ENCODE measurements around the gene RPL28.

The RPL28 gene

GRCh38 chr19:55407800-55408532 is 22.2 kb downstream of the RPL28 start (continued):
- TF ChIP-seq ZNF544 (tag by site-specific recombination; IDR thresholded peaks at IDR 0.05) (no peak), ZNF626 (tag by site-specific recombination; IDR thresholded peaks at IDR 0.05) (no peak), ZNF701 (tag by site-specific recombination; IDR thresholded peaks at IDR 0.05) (no peak), TRIM28 (IDR thresholded peaks at IDR 0.05; ENCODE audit: borderline replicate concordance, low read length) (no peak), ZNF19 (tag by site-specific recombination; IDR thresholded peaks at IDR 0.05; ENCODE audit: low read depth) (no peak), ZNF433 (tag by site-specific recombination; IDR thresholded peaks at IDR 0.05; ENCODE audit: low read depth) (no peak), WT1 (tag by site-specific recombination; IDR thresholded peaks at IDR 0.05) (peak; percentile 71; the same call in 1 of the 2 replicates), OVOL3 (tag by site-specific recombination; IDR thresholded peaks at IDR 0.05) (peak; percentile 98), OSR2 (tag by site-specific recombination; IDR thresholded peaks at IDR 0.05) (no peak), ZNF394 (tag by site-specific recombination; IDR thresholded peaks at IDR 0.05; ENCODE audit: borderline replicate concordance) (0 out of 2 replicates have a peak, but pooled peaks have one; percentile 14), HOXA7 (CRISPR knock-in tag; IDR thresholded peaks at IDR 0.05; ENCODE audit: borderline replicate concordance) (no peak), KLF1 (tag by site-specific recombination; IDR thresholded peaks at IDR 0.05) (peak; percentile 82), EGR2 (tag by site-specific recombination; IDR thresholded peaks at IDR 0.05; ENCODE audit: low read depth) (peak; percentile 42), ZXDB (tag by site-specific recombination; IDR thresholded peaks at IDR 0.05) (peak; percentile 98), ZNF202 (tag by site-specific recombination; IDR thresholded peaks at IDR 0.05; ENCODE audit: borderline replicate concordance) (no peak), AEBP2 (tag by site-specific recombination; IDR thresholded peaks at IDR 0.05; ENCODE audit: borderline replicate concordance) (no peak), ZNF596 (tag by site-specific recombination; IDR thresholded peaks at IDR 0.05) (no peak), ZNF658 (tag by site-specific recombination; IDR thresholded peaks at IDR 0.05) (no peak), MYNN (tag by site-specific recombination; IDR thresholded peaks at IDR 0.05; ENCODE audit: borderline replicate concordance) (no peak), ZNF341 (tag by site-specific recombination; IDR thresholded peaks at IDR 0.05; ENCODE audit: low read depth) (no peak), ZNF629 (tag by site-specific recombination; IDR thresholded peaks at IDR 0.05) (peak; percentile 98), ZNF48 (tag by site-specific recombination; IDR thresholded peaks at IDR 0.05) (no peak), ZNF266 (tag by site-specific recombination; IDR thresholded peaks at IDR 0.05; ENCODE audit: low read depth) (no peak), GLI2 (tag by site-specific recombination; IDR thresholded peaks at IDR 0.05; ENCODE audit: borderline replicate concordance, low read depth) (no peak), ZNF558 (tag by site-specific recombination; IDR thresholded peaks at IDR 0.05) (no peak), ZNF776 (tag by site-specific recombination; IDR thresholded peaks at IDR 0.05; ENCODE audit: borderline replicate concordance) (no peak), ZNF423 (tag by site-specific recombination; IDR thresholded peaks at IDR 0.05) (no peak), ZNF488 (tag by site-specific recombination; IDR thresholded peaks at IDR 0.05) (no peak), ZNF600 (tag by site-specific recombination; IDR thresholded peaks at IDR 0.05) (no peak)
- TF ChIP-seq, protein P1, sequence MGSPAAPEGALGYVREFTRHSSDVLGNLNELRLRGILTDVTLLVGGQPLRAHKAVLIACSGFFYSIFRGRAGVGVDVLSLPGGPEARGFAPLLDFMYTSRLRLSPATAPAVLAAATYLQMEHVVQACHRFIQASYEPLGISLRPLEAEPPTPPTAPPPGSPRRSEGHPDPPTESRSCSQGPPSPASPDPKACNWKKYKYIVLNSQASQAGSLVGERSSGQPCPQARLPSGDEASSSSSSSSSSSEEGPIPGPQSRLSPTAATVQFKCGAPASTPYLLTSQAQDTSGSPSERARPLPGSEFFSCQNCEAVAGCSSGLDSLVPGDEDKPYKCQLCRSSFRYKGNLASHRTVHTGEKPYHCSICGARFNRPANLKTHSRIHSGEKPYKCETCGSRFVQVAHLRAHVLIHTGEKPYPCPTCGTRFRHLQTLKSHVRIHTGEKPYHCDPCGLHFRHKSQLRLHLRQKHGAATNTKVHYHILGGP (tag by site-specific recombination; IDR thresholded peaks at IDR 0.05): no peak
- TF ChIP-seq, protein P2, sequence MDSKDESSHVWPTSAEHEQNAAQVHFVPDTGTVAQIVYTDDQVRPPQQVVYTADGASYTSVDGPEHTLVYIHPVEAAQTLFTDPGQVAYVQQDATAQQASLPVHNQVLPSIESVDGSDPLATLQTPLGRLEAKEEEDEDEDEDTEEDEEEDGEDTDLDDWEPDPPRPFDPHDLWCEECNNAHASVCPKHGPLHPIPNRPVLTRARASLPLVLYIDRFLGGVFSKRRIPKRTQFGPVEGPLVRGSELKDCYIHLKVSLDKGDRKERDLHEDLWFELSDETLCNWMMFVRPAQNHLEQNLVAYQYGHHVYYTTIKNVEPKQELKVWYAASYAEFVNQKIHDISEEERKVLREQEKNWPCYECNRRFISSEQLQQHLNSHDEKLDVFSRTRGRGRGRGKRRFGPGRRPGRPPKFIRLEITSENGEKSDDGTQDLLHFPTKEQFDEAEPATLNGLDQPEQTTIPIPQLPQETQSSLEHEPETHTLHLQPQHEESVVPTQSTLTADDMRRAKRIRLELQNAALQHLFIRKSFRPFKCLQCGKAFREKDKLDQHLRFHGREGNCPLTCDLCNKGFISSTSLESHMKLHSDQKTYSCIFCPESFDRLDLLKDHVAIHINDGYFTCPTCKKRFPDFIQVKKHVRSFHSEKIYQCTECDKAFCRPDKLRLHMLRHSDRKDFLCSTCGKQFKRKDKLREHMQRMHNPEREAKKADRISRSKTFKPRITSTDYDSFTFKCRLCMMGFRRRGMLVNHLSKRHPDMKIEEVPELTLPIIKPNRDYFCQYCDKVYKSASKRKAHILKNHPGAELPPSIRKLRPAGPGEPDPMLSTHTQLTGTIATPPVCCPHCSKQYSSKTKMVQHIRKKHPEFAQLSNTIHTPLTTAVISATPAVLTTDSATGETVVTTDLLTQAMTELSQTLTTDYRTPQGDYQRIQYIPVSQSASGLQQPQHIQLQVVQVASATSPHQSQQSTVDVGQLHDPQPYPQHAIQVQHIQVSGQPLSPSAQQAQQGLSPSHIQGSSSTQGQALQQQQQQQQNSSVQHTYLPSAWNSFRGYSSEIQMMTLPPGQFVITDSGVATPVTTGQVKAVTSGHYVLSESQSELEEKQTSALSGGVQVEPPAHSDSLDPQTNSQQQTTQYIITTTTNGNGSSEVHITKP (tag by site-specific recombination; IDR thresholded peaks at IDR 0.05): peak; percentile 75
- TF ChIP-seq, protein P3, sequence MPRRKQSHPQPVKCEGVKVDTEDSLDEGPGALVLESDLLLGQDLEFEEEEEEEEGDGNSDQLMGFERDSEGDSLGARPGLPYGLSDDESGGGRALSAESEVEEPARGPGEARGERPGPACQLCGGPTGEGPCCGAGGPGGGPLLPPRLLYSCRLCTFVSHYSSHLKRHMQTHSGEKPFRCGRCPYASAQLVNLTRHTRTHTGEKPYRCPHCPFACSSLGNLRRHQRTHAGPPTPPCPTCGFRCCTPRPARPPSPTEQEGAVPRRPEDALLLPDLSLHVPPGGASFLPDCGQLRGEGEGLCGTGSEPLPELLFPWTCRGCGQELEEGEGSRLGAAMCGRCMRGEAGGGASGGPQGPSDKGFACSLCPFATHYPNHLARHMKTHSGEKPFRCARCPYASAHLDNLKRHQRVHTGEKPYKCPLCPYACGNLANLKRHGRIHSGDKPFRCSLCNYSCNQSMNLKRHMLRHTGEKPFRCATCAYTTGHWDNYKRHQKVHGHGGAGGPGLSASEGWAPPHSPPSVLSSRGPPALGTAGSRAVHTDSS (tag by site-specific recombination; IDR thresholded peaks at IDR 0.05): 0 out of 2 replicates have a peak, but pooled peaks have one; percentile 1
